Activated naive CD4-positive, alpha-beta T cell treated with anti-CD3 and anti-CD28 coated beads, Interleukin-2, amount 50 U/mL, for 72 hours (primary cell): ENCODE measurements around the gene EIF3B. TPM values are rescaled to one million over a fixed set of nuclear protein-coding genes. Genes with fewer than 3 reads are reported as not detected.

Source experiments
- total RNA-seq, 2 donors: library from RNA; stranded (reverse); gene quantifications; one replicate each; pipeline ENCODE4 v1.2.3, GENCODE V29; 2022

Gene EIF3B
- total RNA-seq, 2 donors from 2014 or later: 130 to 260 TPM

Other genes starting within 250 kb of the EIF3B start
- 10 to 100 TPM; 34.2 to 53.5 TPM for gene MAD1L1, start 121.9 kb upstream of the EIF3B start, total RNA-seq
- 10 to 100 TPM; 24.4 to 30.8 TPM for gene MRM2, start 112.6 kb upstream of the EIF3B start, total RNA-seq
- 10 to 100 TPM; 79.8 to 95.3 TPM for gene NUDT1, start 112.6 kb upstream of the EIF3B start, total RNA-seq
- gene SNX8, start 40.4 kb upstream of the EIF3B start, total RNA-seq: 10 to 100 TPM; 35.6 to 36.1 TPM
- gene CHST12, start 48.8 kb downstream of the EIF3B start, total RNA-seq: 1 to 10 TPM; 1.3 to 2.6 TPM
- not detected for gene GRIFIN, start 121.6 kb downstream of the EIF3B start, total RNA-seq
- gene LFNG, start 164.9 kb downstream of the EIF3B start, total RNA-seq: 10 to 100 TPM; 17.8 to 21.1 TPM
- gene BRAT1, start 200.7 kb downstream of the EIF3B start, total RNA-seq: 10 to 100 TPM; 26.5 to 37.5 TPM
- 1 to 10 TPM; 7.3 to 9.5 TPM for gene IQCE, start 204.2 kb downstream of the EIF3B start, total RNA-seq